GM12878 (cell line): ENCODE data around the gene CAMTA1. TPM values are rescaled to one million over a fixed set of nuclear protein-coding genes. Genes with fewer than 3 reads are reported as not detected.

ENCODE experiments used
- ATAC-seq: fragments of 200-7000 bp; cut with Tn5 transposase; 3 replicates; pipeline ENCODE4 v1.9.1; 2020; ENCODE audit warnings: mild to moderate bottlenecking, moderate library complexity
- BruUV-seq: library from RNA; stranded (reverse); fragments of 400-500 nt; replicated peaks from 2 replicates; lab custom pipeline; 2021; lab: Mats Ljungman, UMichigan
- CTCF ChIA-PET: fragments of 300-600 bp; sonication (Branson Sonifier 250); formaldehyde crosslinking; extraction: SDS; loops from one replicate; lab custom pipeline; 2021; ENCODE audit warnings: inconsistent platforms; lab: Yijun Ruan, JAX
- POLR2A ChIA-PET: fragments of 350-600 bp; formaldehyde crosslinking; extraction: SDS; loops from one replicate; lab custom pipeline; 2021; ENCODE audit warnings: inconsistent platforms; lab: Charles Lee
- RAD21 ChIA-PET: fragments of 300-600 bp; sonication (Branson Sonifier 250); formaldehyde crosslinking; loops from one replicate; lab custom pipeline; 2023; ENCODE audit warnings: antibody characterized with exemption; ENCODE audit not compliant: unreplicated experiment; lab: Charles Lee
- SMC1A ChIA-PET: fragments of 300-600 bp; sonication (Branson Sonifier 250); formaldehyde crosslinking; loops from one replicate; lab custom pipeline; 2023; ENCODE audit not compliant: unreplicated experiment, uncharacterized antibody; lab: Charles Lee
- DNase-seq: peaks from one replicate; pipeline ENCODE4 v3.0.0-alpha.2; 2011; ENCODE audit warnings: low read depth, low spot score
- FAIRE-seq: peaks from 3 replicates; lab custom pipeline; 2011; peaks lifted over from hg19 to GRCh38; lab: Jason Lieb, UNC
- H2AFZ ChIP-seq: 2 replicates; pipeline ENCODE4 v1.6.0; 2011; ENCODE audit warnings: low read depth, low read length, control low read depth; ENCODE audit not compliant: control insufficient read depth
- H3K27ac ChIP-seq: 2 replicates; pipeline ENCODE4 v1.5.1; 2011; ENCODE audit warnings: control low read depth; ENCODE audit not compliant: control insufficient read depth, insufficient read depth
- H3K27me3 ChIP-seq, 2 experiments: replicated peaks in 1 of 2; 2 replicates each; pipeline versions ENCODE4 v1.6.0 to v1.6.1; 2011; ENCODE audit warnings: low read length in 1 of 2; ENCODE audit not compliant: control insufficient read depth in 2 of 2, insufficient read depth in 2 of 2
- H3K36me3 ChIP-seq, 2 experiments: 2 replicates each; pipeline ENCODE4 v1.5.1; 2011; ENCODE audit warnings: low read length in 1 of 2; ENCODE audit not compliant: control insufficient read depth in 2 of 2, insufficient read depth in 2 of 2
- H3K4me1 ChIP-seq: 2 replicates; pipeline ENCODE4 v1.6.1; 2011; ENCODE audit warnings: mild to moderate bottlenecking, low read length, moderate library complexity, mixed read lengths; ENCODE audit not compliant: control insufficient read depth, insufficient read depth
- H3K4me2 ChIP-seq: 2 replicates; pipeline ENCODE4 v1.6.0; 2011; ENCODE audit warnings: control low read depth; ENCODE audit not compliant: control insufficient read depth, insufficient read depth
- H3K4me3 ChIP-seq: fragments of 200-600 bp; sonication (generic); 2 replicates; pipeline ENCODE4 v1.5.1; 2016
- H3K79me2 ChIP-seq: 2 replicates; pipeline ENCODE4 v1.6.0; 2011; ENCODE audit warnings: low read length; ENCODE audit not compliant: control insufficient read depth, insufficient read depth
- H3K9ac ChIP-seq: 2 replicates; pipeline ENCODE4 v1.8.0; 2011; ENCODE audit warnings: low read length, control low read depth, mixed read lengths; ENCODE audit not compliant: control insufficient read depth, insufficient read depth
- H3K9me3 ChIP-seq: replicated peaks from 3 replicates; pipeline ENCODE4 v1.5.1; 2011; ENCODE audit warnings: mild to moderate bottlenecking, low read length; ENCODE audit not compliant: control insufficient read depth, insufficient read depth
- H4K20me1 ChIP-seq: 2 replicates; pipeline ENCODE4 v1.6.0; 2011; ENCODE audit not compliant: control insufficient read depth, insufficient read depth
- ASH2L ChIP-seq: fragments of 300-600, 200-600 bp; sonication (generic); IDR thresholded peaks from 2 replicates; pipeline ENCODE4 v1.6.1; 2017; ENCODE audit warnings: low read depth, mild to moderate bottlenecking, borderline replicate concordance
- BHLHE40 ChIP-seq, 2 experiments: fragments of 450-650 bp in 1 of 2; IDR thresholded peaks; 2 replicates each; pipeline ENCODE4 v1.6.1; 2011 to 2017; ENCODE audit warnings: low read depth in 2 of 2, borderline replicate concordance in 1 of 2, improper control_type of control experiment in 1 of 2, low read length in 1 of 2, mild to moderate bottlenecking in 1 of 2
- CHD2 ChIP-seq: IDR thresholded peaks from 2 replicates; pipeline ENCODE4 v1.6.1; 2011; ENCODE audit warnings: low read depth, low read length, improper control_type of control experiment, borderline replicate concordance
- E2F8 ChIP-seq: fragments of 450-650 bp; IDR thresholded peaks from 2 replicates; pipeline ENCODE4 v1.6.1; 2018; ENCODE audit warnings: mild to moderate bottlenecking, low read depth, moderate library complexity; ENCODE audit not compliant: partially characterized antibody
- FOXM1 ChIP-seq: IDR thresholded peaks from 2 replicates; pipeline ENCODE4 v1.6.1; 2012; ENCODE audit warnings: low read depth, mild to moderate bottlenecking, inconsistent platforms, low read length, moderate library complexity
- KAT2A ChIP-seq: conservative IDR thresholded peaks from 2 replicates; pipeline ENCODE4 v1.6.1; 2011; ENCODE audit warnings: low read depth, low read length; ENCODE audit not compliant: control insufficient read depth
- MEF2A ChIP-seq: IDR thresholded peaks from 2 replicates; pipeline ENCODE4 v1.6.1; 2011; ENCODE audit warnings: low read depth, mild to moderate bottlenecking, low read length, moderate library complexity; ENCODE audit not compliant: insufficient read depth
- MTA3 ChIP-seq: IDR thresholded peaks from 2 replicates; pipeline ENCODE4 v1.6.1; 2012; ENCODE audit warnings: low read length, inconsistent platforms, borderline replicate concordance
- NFIC ChIP-seq: IDR thresholded peaks from 2 replicates; pipeline ENCODE4 v1.6.1; 2012; ENCODE audit warnings: low read depth, mild to moderate bottlenecking, inconsistent platforms, low read length, moderate library complexity
- RELA ChIP-seq: fragments of 450-650 bp; IDR thresholded peaks from 2 replicates; pipeline ENCODE4 v1.8.0; 2014; ENCODE audit warnings: borderline replicate concordance; ENCODE audit not compliant: partially characterized antibody
- RUNX3 ChIP-seq: IDR thresholded peaks from 2 replicates; pipeline ENCODE4 v1.6.1; 2012; ENCODE audit warnings: low read length, inconsistent platforms
- USF1 ChIP-seq: IDR thresholded peaks from 2 replicates; pipeline ENCODE4 v1.6.1; 2011; ENCODE audit warnings: borderline replicate concordance, low read depth, mild to moderate bottlenecking, moderate library complexity, mixed read lengths, low read length; ENCODE audit not compliant: insufficient read depth; ENCODE audit errors: extremely low read length
- ZBTB40 ChIP-seq: fragments of 450-650 bp; IDR thresholded peaks from 2 replicates; pipeline ENCODE4 v1.6.1; 2016; ENCODE audit warnings: mild to moderate bottlenecking, moderate library complexity, borderline replicate concordance
- ZNF384 ChIP-seq: IDR thresholded peaks from 2 replicates; pipeline ENCODE4 v1.6.1; 2012; ENCODE audit warnings: low read depth, mild to moderate bottlenecking, low read length, improper control_type of control experiment, borderline replicate concordance
- WGBS: methylation state at CpG from one replicate; pipeline ENCODE4 v1.1.6; 2016; ENCODE audit warnings: low lambda C conversion rate; ENCODE audit not compliant: insufficient replicate concordance, insufficient coverage; ENCODE audit errors: missing lambda C conversion rate; 5-methylcytosine and 5-hydroxymethylcytosine counted together
- in situ Hi-C: fragments of 300-500 bp; cut with MboI; formaldehyde crosslinking; loops from 9 replicates; pipeline ENCODE4 v1.14.3; 2018; ENCODE audit warnings: mixed read lengths
- intact Hi-C: fragments of 100-400 bp; cut with micrococcal nuclease; formaldehyde crosslinking; loops from one replicate; pipeline ENCODE4 v1.14.2; 2022; ENCODE audit not compliant: unreplicated experiment
- polyA plus RNA-seq, 11 experiments: library from polyadenylated mRNA; depleted of rRNA in 4 of 11; unstranded in 6 of 11; stranded (reverse) in 5 of 11; fragments of >200 nt; fragmentation: Nextera tagmentation in 4 of 11; fragmentation: Illumina TruSeq in 1 of 11; extraction: Ambion mirVana in 4 of 11; extraction: Trizol in 1 of 11; gene quantifications; 1 replicate in 1 of 11; 2 replicates in 10 of 11; pipeline versions ENCODE4 v1.2.1 to v1.2.3, GENCODE V29; 2011 to 2016; ENCODE audit warnings: inconsistent platforms in 2 of 11, missing spikeins in 2 of 11, low read depth in 1 of 11
- total RNA-seq, 4 experiments: library from RNA; depleted of rRNA in 3 of 4; stranded (reverse); fragments of >200 nt in 3 of 4; fragmentation: Illumina TruSeq in 1 of 4; extraction: Trizol in 1 of 4; gene quantifications; 2 replicates each; pipeline versions ENCODE4 v1.2.1 to v1.2.3, GENCODE V29; 2013 to 2021

The CAMTA1 gene
- total and polyA plus RNA-seq, 10 of the 15 experiments (the other 5 are each of a cell fraction or from before 2014, with no cell fraction given) = 37.7 to 148 (median 76.4) TPM

- H3K27me3 ChIP-seq = peaks cover 0 to 3% of the 10 kb centered on the region in 2 experiments; a peak in 1 of 4 replicates
- DNase-seq (no peak), ATAC-seq (no peak), FAIRE-seq (no peak)
- H3K4me2 ChIP-seq = no peak overlapping the region
- BruUV-seq = no TSS peak
- 45% methylated on average over 6 of the region's 6 CpGs for WGBS
- ChIA-PET POLR2A (no interaction called here), RAD21 (no interaction called here), CTCF (interaction anchor here (1.1 kb wide), 1 partner anchor 8 kb away, joined by 3 read pairs; no protein-coding TSS in a partner anchor), SMC1A (no interaction called here)
- H3K79me2 ChIP-seq = no peaks in the 10 kb centered on the region
- no peak overlapping the region for H3K9ac ChIP-seq
- no peak overlapping the region for H3K4me3 ChIP-seq
- no peaks in the 10 kb centered on the region for H4K20me1 ChIP-seq
- H3K9me3 ChIP-seq = no peaks in the 10 kb centered on the region; the same call in 2 of the 3 replicates
- intact Hi-C loops = no loop called here
- no peak for TF ChIP-seq E2F8
- no peak for TF ChIP-seq MTA3
- no peak for TF ChIP-seq USF1
- no peak for TF ChIP-seq ZNF384
- no peak for TF ChIP-seq MEF2A
- no peak for TF ChIP-seq BHLHE40 (IDR thresholded peaks at IDR 0.05; ENCODE audit: borderline replicate concordance in 1 of 2, low read depth in 2 of 2, low read length in 1 of 2)
- no peak for TF ChIP-seq NFIC
- no peak for TF ChIP-seq FOXM1
- TF ChIP-seq CHD2 = no peak
- TF ChIP-seq ASH2L = no peak
- no peak for TF ChIP-seq RUNX3
- no peak for TF ChIP-seq KAT2A
- TF ChIP-seq ZBTB40 = no peak
- no peak for TF ChIP-seq RELA
- H2AFZ ChIP-seq = no peak overlapping the region
- H3K27ac ChIP-seq = no peak overlapping the region
- no peaks in the 10 kb centered on the region for H3K36me3 ChIP-seq
- in situ Hi-C loops = no loop called here
- no peaks in the 10 kb centered on the region for H3K4me1 ChIP-seq
Measured at GRCh38 chr1:7482077-7482476, 696.8 kb downstream of the CAMTA1 start.
